Subcutaneous adipose tissue (tissue), 4 donors: Measurements from ENCODE around the gene RTP3. TPM values are rescaled to one million over a fixed set of nuclear protein-coding genes. Genes with fewer than 3 reads are reported as not detected.

ENCODE experiments used
- CTCF ChIP-seq: fragments of 450-650 bp; IDR thresholded peaks from one replicate; pipeline ENCODE4 v1.5.1; 2016; ENCODE audit warnings: low read depth, mild to moderate bottlenecking, control low read depth, antibody characterized with exemption, moderate library complexity
- total RNA-seq, 4 donors: library from RNA; depleted of rRNA; stranded (reverse); fragments of >200 nt; gene quantifications; one replicate each; pipeline ENCODE4 v1.1.0, GENCODE V29; 2016

RTP3 gene
- total RNA-seq, 4 donors from 2014 or later: not detected

GRCh38 chr3:46491089-46492070 is 6.4 kb upstream of the RTP3 start:
- no peak for TF ChIP-seq CTCF

- no peak for TF ChIP-seq CTCF
These were observed 4.8 kb upstream of the RTP3 start for GRCh38 chr3:46492890-46493547.

- no peak for TF ChIP-seq CTCF
These were observed 1.8 kb upstream of the RTP3 start for GRCh38 chr3:46495901-46496456.

- no peak for TF ChIP-seq CTCF
These were observed 825 bp upstream of the RTP3 start for GRCh38 chr3:46496746-46497555.

GRCh38 chr3:46498916-46499519 is 1.2 kb downstream of the RTP3 start:
- no peak for TF ChIP-seq CTCF

GRCh38 chr3:46500656-46501635 is 3.2 kb downstream of the RTP3 start:
- no peak for TF ChIP-seq CTCF
